HG03280 (cell line): Measurements from ENCODE around the gene EMID1.
"Not testable (repeated sequence)": the region's sequence is repeated elsewhere in the genome, so short reads cannot be mapped to it uniquely, and the experiment has no call there.

Experiments
- ATAC-seq: cut with Tn5 transposase; IDR thresholded peaks from one replicate; pipeline ENCODE4 v1.9.1; 2021; ENCODE audit warnings: mild to moderate bottlenecking, moderate library complexity; ENCODE audit not compliant: unreplicated experiment

EMID1 gene

DNA sequence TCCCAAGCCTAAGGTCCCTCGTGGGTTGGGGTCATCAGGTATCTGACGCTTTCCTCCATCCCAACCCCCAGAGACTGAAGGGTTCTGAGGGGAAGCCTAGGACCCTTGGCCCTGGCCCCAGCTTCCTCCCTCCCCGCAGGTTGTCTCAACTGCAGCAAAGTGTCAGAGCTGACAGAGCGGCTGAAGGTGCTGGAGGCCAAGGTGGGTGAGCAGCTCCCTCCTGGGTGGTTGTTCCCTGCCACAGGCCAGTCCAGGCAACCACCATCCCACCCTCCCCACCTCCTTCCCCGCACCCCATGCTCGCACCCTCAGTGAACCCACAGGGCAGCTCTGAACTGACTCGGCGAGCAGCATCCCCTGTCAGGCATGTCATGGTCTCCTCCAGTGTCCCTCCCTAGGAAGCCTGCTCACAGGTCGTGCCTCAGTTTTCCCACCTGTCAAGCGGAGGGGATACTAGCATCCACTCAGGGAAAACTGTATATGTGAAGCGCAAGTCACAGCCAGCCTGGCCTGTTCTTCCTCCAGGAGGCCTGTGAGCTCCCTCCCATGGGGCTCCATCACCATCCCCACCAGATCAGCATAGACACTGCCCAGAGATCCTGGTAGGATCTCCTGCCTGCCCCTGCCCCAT is 20.8 kb downstream of the EMID1 start:
- ATAC-seq: no peak

DNA sequence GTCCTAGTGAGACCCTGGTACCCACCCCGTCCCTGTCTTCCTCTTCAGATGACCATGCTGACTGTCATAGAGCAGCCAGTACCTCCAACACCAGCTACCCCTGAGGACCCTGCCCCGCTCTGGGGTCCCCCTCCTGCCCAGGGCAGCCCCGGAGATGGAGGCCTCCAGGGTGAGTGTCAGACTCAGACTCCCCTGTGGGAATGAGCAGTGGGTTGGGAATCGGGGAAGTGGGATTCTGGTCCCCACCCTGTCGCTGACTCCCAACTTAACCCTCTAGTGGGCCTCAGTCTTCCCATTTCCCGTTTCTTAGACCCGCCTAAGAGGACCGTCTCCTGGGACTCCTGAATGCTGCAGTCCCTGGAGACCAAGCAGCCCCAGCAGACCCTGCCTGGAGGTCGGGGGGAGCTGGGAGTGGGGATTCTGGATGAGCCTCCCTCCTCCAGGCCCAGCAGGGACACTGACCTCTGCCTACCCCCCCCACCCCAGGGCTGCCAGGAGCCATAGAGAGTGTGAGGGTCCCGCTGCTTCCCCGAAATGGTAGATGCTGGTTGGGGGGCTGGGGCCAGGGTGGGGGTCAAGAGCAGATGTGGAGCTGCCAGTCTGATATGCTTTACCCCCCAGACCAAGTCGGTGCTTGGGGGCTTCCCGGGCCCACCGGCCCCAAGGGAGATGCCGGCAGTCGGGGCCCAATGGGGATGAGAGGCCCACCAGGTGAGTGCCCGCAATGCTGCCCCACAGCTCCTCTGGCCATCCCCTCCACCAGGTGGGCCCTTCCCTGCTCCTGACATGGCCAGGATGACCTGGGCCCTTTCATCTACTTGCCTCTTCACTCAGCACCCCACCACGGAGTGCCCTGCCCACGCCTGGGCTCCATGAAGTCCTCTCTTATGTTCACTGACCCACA is 25.5 kb downstream of the EMID1 start:
- ATAC-seq: no peak

DNA sequence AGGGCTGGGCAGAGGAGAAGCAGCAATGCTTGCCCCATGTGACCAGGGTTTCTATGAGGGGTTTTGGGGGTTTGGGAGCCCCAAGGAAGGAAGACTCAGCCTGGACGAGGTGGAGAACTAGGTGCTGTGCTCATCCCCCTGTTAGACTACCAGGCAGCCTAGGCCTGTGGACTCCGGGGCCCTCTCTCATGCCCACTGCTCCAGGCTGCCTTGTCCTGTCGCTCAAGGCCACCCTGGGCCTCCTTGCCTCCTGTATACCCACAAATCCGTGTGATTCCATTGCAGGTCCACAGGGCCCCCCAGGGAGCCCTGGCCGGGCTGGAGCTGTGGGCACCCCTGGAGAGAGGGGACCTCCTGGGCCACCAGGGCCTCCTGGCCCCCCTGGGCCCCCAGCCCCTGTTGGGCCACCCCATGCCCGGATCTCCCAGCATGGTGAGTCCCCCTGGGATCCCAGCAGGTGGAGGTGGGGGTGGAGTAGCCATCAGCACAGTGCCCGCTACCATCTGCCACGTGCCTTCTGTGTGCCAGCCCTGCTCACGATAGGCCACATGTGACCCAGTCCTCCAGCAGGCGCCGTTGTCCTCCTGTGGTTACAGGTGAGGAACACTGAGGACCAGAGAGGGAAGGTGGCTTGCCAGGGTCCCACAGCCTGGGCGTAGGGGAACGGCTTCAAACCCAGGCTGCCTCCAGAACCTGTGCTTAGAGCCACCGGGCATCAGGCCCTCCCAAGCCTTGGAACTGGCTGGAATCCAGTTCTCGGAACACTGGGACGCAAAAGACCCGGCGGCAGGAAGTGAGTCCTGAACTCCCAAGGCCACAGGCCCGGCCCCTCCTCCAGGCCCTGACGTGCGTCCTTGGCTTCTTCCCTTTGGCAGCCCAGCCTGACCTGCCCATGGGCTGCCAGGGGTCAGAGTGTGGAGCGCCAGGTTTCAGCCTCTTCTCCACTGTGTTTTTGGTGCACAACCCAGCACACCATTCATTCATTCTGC is 26.6 kb downstream of the EMID1 start:
- ATAC-seq: no peak

DNA sequence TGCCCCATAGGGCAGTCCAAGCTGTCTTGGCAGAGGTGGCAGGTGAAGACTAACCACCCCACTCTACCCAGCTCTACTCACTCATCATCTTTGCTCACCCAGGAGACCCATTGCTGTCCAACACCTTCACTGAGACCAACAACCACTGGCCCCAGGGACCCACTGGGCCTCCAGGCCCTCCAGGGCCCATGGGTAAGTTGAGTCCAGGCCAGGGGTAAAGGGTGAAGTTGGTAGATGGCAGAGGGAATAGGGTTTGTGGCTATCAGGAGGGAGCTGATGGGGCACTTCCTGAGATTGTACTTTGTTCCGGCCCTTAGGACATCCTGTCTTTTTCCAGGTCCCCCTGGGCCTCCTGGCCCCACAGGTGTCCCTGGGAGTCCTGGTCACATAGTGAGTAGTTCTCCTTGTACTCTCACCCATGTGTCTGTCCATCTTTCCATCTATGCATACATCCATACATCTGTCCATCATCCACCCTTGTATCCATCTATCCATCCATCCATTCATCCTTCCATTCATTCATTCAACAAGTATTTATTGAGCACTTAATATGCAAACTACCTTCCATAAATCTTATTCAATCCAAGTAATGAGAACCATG is 27.7 kb downstream of the EMID1 start:
- no peak for ATAC-seq

DNA sequence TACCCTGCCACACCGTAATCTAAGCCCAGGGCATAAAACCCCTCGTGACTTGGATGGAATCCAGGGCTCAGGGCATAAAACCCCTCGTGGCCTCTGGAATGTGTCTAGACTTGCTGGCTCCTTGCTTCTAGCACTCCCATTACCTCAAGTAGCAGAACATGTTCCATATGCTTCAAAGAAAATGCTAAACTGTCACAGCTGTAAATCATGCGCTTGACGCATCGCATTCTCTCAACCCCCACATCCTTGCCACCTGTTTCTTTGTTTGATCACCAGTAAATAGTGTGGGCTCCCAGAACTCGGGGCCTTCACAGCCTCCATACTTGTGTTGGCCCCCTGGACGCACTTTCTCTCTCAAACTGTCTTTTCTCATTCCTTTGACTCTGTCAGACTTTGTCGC is 34.8 kb downstream of the EMID1 start:
- ATAC-seq: not testable (repeated sequence)

DNA sequence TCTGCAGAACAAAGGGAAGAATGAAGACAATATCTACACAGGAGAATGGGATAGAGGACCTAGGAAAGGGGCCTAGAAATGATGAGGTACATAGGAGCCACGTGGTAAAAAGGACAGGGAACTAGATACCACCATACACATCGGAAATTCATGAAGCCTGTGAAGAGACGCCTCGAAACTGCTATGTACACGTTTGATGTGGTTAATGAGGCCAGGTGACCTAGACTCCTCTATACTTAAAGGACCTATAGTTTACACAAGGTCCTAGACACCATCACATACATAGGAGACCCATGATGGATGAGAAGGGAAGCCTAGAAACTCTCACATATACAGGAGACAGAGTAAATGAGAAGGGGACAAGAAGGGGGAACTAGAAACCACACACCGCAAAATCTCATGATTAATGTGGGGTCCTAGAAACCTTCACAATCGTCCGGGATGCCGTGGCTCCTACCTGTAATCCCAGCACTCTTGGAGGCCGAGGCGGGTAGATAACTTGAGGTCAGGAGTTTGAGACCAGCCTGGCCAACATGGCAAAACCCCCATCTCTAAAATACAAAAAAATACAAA is 38.3 kb downstream of the EMID1 start:
- no peak for ATAC-seq

DNA sequence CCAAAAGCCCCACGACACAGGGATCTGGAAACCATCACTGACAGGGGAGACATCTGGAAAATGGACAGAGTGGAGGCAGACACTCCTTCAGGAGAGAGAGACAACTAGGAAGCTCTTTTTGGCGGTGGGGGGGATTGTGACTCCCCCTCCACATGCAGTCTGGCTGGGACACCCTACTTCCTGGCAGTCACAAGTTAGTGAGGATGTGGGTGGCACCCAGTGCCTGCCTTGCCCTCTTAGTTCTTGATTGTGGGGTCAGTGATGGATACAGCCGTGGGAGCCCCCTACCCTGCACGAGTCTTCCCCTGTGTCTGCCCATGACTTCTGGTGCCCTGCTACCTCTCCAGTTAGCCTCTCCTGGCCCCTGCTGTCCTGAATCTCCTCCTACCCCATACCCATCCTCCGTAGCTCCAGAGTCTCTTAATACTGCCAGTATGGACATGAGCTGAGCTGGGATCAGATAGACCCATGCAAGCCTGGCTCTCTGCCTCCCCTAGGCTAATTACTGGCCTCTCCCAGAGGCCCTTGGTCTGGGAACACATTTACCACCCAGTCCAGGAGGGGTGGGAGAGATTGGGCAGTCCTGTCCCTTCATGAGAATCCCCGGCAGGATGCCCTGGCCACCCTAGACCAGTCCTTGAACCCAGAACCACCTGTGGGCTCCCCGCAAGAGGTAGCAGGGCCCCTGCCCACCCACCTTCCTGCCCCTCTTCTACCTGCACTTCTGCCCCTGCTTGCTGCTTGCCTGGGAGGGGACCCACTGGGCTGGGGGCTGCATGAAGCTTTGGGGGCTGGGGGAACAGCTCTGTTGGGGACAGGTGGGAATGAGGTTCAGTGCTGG is 39.3 kb downstream of the EMID1 start:
- ATAC-seq: no peak

DNA sequence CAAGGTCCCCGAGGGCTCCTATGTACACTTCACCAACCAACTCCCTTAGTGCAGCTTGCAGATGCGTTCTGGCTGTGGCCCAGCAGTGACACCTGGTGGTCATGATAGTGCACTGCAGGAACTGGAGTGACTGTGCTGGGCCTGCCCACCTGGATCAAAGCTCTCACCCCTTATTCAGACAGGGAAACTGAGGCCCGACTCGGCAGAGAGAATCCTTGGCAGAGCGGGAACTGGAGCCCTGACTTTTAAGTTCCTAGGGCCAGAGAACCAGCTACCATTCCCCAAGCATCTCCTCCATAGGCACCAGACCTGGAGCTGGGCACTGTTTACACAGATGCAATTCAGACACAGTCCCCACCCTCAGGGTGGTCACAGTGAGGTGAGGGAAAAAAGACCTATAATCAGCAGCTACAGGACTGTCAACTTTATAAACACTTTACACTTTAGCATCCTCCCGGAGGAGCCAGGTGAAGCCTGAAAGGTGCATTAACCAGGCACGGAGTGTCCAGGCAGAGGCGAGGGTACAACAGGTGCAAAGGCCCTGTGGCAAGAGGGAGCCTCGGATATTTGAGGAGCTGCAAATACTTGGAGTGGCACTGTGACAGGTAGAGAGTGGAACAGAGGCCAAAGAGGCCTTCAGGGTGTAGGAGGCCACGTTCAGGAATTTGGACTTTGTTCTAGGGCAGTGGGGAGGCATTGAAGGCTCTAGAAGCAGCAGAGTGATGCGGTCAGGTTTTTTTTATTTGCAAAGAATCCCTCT is 40.1 kb downstream of the EMID1 start:
- ATAC-seq: peak; percentile 50

DNA sequence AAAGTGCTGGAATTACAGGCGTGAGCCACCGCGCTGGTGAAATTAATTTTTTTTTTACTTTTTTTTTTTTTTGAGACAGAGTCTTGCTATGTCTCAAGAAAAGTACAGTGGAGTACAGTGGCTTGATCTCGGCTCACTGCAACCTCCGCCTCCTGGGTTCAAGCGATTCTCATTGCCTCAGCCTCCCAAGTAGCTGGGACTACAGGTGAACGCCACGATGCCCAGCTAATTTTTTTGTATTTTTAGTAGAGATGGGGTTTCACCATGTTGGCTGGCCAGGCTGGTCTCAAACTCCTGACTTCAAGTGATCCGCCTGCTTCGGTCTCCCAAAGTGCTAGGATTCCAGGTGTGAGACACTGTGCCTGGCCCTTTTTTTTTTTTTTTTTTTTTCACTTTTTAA is 42.2 kb downstream of the EMID1 start:
- not testable (repeated sequence) for ATAC-seq

DNA sequence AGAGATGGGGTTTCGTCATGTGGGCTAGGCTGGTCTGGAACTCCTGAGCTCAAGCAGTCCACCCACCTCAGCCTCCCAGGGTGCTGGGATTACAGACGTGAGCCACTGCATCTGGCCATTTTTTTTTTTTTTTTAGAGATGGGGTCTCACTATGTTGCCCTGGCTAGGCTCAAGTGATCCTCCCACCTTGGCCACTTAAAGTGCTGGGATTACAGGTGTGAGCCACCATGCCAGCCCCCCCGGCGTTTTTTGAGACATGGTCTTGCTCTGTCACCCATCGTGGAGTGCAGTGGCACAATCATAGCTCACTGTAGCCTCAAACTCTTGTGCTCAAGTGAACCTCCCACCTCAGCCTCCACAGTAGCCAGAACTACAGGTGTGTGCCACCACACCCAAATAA is 45.6 kb downstream of the EMID1 start:
- no peak for ATAC-seq

DNA sequence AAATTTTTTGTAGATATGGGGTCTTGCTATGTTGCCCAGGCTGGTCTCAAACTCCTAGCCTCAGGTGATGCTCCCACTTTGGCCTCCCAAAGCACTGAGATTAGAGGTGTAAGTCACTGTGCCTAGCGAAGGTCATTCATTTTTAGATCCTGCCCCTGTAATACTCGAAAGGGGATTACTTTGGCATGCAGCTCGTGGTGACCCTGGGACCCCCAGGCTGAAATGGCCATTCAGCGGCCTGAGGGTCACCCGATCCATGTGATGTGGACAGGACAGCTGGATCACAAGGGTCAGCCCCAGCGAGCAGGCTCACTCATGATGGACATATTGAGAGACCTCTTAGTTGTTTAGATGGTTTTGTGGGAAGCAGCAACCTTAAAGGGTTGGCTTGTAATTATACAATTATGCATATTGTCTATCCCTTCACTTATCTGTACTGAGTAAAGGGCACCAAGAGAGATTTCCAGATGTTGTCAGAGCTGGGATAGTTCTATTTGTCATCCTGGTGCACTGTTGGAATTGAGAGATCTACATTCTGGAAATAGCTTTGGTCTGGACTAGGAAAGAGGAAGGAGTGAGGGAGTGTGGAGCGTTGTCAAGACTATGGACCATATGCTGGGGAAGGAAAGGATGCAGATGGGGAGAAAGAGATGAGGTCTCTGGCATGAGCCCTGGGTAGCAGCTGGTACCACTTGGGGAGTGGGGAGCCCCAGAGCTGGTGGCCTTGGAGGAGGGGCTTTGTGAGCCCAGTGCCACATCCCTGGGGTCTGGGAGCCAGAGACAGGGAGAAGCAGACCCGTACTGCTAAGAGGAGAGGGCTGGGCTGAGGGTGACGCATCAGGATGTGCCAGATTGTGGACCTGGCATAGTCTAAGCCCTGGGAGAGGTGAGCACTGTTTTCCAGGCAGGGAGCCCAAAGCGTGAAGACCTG is 46.5 kb downstream of the EMID1 start:
- no peak for ATAC-seq

DNA sequence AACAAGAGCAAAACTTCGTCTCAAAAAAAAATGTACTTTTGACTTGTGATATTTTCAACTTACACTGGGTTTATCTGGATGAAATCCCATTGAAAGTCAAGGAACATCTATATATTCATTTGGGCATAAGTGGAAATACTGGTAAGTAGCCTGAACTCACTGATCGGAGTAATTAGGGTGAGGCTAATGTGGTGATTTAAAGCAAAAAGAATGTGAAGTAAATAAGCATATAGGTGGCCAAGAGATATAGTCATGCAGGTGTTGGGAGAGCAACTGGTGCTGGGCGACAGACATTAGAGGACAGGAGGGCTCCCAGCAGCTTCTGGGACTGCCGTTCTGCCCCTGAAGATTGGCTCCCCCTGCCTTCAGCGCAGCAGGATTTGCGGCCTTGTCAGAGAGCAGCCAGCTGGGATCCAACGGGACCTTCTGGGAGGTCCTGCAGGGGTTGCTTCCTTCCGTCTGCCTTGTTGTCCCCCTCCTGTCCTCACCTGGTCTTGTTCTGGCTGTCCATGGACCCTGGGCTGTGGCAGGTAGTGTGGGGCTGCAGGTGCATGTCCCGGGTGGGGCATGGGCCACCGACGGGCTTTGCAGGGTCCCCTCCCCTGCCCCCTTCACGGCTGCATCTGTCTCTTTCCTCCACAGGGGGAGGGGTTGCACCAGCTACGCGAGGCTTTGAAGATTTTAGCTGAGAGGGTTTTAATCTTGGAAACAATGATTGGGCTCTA is 48.0 kb downstream of the EMID1 start:
- no peak for ATAC-seq

DNA sequence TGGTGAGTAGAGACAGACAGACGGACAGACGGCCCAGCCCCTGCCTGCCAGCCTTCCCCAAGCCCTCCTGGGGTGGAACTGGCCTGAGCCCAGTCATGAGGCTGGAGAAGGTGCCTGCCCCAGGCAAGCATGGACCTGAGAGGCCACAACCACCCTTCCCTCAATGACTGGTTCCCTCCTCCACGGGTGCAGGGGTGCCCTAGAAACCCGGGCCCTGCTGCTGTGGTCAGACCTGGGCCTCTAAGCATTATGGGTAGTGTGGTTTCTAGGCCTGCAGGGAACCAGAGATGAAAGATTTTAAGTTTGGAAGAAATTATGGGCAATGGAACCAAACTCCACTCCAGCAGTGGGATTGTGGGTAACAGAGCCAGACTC is 48.6 kb downstream of the EMID1 start:
- no peak for ATAC-seq

DNA sequence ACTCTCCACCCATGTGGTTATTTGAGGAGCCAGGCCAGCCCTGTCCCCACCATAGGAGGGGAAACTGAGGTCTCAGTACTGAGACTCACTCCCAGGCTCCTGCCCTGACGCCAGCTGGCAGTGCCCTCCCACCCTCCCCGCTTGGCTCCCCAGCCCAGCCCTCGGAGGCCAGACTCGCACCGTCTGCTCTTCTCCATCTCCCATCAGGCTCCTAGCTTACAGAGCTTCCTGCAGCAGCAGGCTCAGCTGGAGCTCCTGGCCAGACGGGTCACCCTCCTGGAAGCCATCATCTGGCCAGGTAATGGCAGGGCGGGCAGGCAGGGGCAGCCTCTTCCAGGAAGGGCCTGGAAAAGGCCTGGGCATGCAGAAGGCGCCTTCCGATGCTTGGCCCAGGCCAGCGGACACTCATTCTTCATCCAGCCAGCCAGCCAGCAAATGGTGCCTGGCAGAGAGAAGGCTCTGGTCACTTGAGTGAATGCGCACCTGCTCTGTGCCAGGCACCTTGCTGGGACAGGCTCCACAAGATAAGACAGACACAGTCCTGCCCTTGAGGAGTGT is 49.4 kb downstream of the EMID1 start:
- no peak for ATAC-seq

DNA sequence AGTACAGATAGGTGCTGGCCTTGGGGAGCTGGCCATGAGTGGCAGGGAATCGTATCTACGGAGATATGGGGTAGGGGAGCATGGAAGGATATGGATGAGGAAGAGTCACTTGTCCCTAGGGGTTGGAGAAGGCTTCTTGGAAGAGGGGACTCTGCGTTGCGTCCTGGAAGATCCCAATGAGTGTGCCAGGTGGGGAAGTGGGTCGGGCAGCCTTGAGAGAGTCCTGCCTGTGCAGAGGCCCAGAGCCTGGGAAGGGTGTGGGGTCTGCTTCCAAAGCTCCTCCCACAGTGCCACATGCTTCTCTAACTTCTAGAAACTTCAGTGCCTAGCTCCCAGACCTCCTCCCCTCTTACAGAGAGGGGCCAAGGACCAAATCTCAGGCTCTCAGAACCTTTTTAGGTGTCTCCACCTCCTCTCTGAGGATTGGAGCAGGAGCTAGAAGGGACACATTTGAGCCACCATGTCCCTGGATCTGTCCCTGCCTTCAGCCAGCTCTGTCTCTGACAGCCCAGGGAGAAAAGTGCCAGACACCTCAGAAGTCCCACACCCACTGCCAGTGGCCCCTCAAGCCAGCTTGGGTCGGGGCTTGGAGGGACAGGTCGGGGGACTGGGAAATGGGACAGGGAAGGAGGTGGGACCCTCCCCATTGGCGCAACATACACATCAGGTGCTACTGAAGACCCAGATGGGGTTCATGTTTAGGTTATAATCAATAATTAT is 51.1 kb downstream of the EMID1 start:
- no peak for ATAC-seq

DNA sequence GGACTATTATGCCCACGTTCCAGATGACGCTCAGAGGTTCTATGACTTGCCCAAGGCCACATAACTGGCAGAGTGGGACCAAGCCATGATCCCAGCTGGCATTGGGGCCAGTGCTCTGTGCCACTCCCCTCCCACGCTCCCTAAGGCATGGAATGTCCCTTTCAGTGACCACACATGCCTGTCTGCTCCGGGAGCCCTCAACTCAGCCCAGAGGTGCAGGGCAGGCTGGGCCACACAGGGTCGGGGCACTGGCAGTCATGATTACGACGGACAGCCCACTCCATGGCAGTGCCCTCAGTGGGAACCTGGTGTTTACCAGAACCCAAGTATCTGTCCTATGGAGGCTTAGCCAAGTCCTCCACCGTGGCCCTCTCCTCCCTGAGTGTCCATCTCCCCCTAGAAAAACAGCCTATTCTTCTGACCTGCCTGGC is 52.1 kb downstream of the EMID1 start:
- ATAC-seq: no peak
